ENCODE data around the gene PLRG1. TPM values are rescaled to one million over a fixed set of nuclear protein-coding genes. Genes with fewer than 3 reads are reported as not detected.

The PLRG1 gene
- total RNA-seq, 2 donors from 2014 or later, result 85.5 to 125 TPM

- H3K9me3 Mint-ChIP-seq, result no peaks in the 10 kb centered on the region
- H3K27me3 Mint-ChIP-seq, result peaks cover 18% of the 10 kb centered on the region
- ATAC-seq (replicated peaks), result no peak
- H3K4me3 Mint-ChIP-seq, result no peak overlapping the region
- H3K36me3 Mint-ChIP-seq (ENCODE audit: low read depth), result no peaks in the 10 kb centered on the region
- H3K27ac Mint-ChIP-seq, result no peak overlapping the region
- no peaks in the 10 kb centered on the region for H3K4me1 Mint-ChIP-seq
Observed at GRCh38 chr4:154584259-154584658, 34.1 kb upstream of the PLRG1 start.

- H3K9me3 Mint-ChIP-seq, result no peaks in the 10 kb centered on the region
- H3K4me1 Mint-ChIP-seq, result no peaks in the 10 kb centered on the region
- H3K27ac Mint-ChIP-seq, result no peak overlapping the region
- ATAC-seq (replicated peaks), result no peak
- peaks cover 21% of the 10 kb centered on the region for H3K27me3 Mint-ChIP-seq
- no peaks in the 10 kb centered on the region for H3K36me3 Mint-ChIP-seq (ENCODE audit: low read depth)
- no peak overlapping the region for H3K4me3 Mint-ChIP-seq
Observed at GRCh38 chr4:154583677-154584076, 33.5 kb upstream of the PLRG1 start.

- H3K4me3 Mint-ChIP-seq, result no peak overlapping the region
- H3K9me3 Mint-ChIP-seq, result no peaks in the 10 kb centered on the region
- H3K27ac Mint-ChIP-seq, result no peak overlapping the region
- no peaks in the 10 kb centered on the region for H3K36me3 Mint-ChIP-seq (ENCODE audit: low read depth)
- no peak for ATAC-seq (replicated peaks)
- H3K27me3 Mint-ChIP-seq, result peaks cover 21% of the 10 kb centered on the region
- no peaks in the 10 kb centered on the region for H3K4me1 Mint-ChIP-seq
Observed at GRCh38 chr4:154583230-154583629, 33.0 kb upstream of the PLRG1 start.

GRCh38 chr4:154582723-154583122 lies 32.5 kb upstream of the PLRG1 start:
- no peak for ATAC-seq (replicated peaks)
- no peaks in the 10 kb centered on the region for H3K4me1 Mint-ChIP-seq
- H3K9me3 Mint-ChIP-seq, result no peaks in the 10 kb centered on the region
- no peaks in the 10 kb centered on the region for H3K36me3 Mint-ChIP-seq (ENCODE audit: low read depth)
- no peak overlapping the region for H3K27ac Mint-ChIP-seq
- H3K4me3 Mint-ChIP-seq, result no peak overlapping the region
- peaks cover 22% of the 10 kb centered on the region for H3K27me3 Mint-ChIP-seq

- H3K4me1 Mint-ChIP-seq, result no peaks in the 10 kb centered on the region
- no peak for ATAC-seq (replicated peaks)
- no peaks in the 10 kb centered on the region for H3K9me3 Mint-ChIP-seq
- no peak overlapping the region for H3K4me3 Mint-ChIP-seq
- H3K27ac Mint-ChIP-seq, result no peak overlapping the region
- peaks cover 21% of the 10 kb centered on the region for H3K27me3 Mint-ChIP-seq
- H3K36me3 Mint-ChIP-seq (ENCODE audit: low read depth), result no peaks in the 10 kb centered on the region
Observed at GRCh38 chr4:154579927-154580326, 29.7 kb upstream of the PLRG1 start.

GRCh38 chr4:154578919-154579318 lies 28.7 kb upstream of the PLRG1 start:
- Mint-ChIP-seq H3K9me3 (no peaks in the 10 kb centered on the region), H3K27ac (no peak overlapping the region), H3K4me3 (no peak overlapping the region), H3K4me1 (no peaks in the 10 kb centered on the region), H3K36me3 (ENCODE audit: low read depth) (no peaks in the 10 kb centered on the region), H3K27me3 (peaks cover 22% of the 10 kb centered on the region)
- no peak for ATAC-seq (replicated peaks)

GRCh38 chr4:154577324-154577723 lies 27.1 kb upstream of the PLRG1 start:
- no peaks in the 10 kb centered on the region for H3K4me1 Mint-ChIP-seq
- H3K27me3 Mint-ChIP-seq, result peaks cover 22% of the 10 kb centered on the region
- no peak overlapping the region for H3K27ac Mint-ChIP-seq
- H3K9me3 Mint-ChIP-seq, result no peaks in the 10 kb centered on the region
- no peak overlapping the region for H3K4me3 Mint-ChIP-seq
- no peaks in the 10 kb centered on the region for H3K36me3 Mint-ChIP-seq (ENCODE audit: low read depth)
- no peak for ATAC-seq (replicated peaks)

GRCh38 chr4:154574311-154574710 lies 24.1 kb upstream of the PLRG1 start:
- H3K4me1 Mint-ChIP-seq, result no peaks in the 10 kb centered on the region

GRCh38 chr4:154573190-154573870 lies 23.1 kb upstream of the PLRG1 start:
- Mint-ChIP-seq H3K27me3 (peaks cover 16% of the 10 kb centered on the region), H3K4me3 (no peak overlapping the region), H3K4me1 (no peaks in the 10 kb centered on the region), H3K27ac (no peak overlapping the region), H3K36me3 (ENCODE audit: low read depth) (no peaks in the 10 kb centered on the region), H3K9me3 (no peaks in the 10 kb centered on the region)
- no peak for ATAC-seq (replicated peaks)

More at GRCh38 chr4:154574311-154574710, 24.1 kb upstream of the PLRG1 start:
- H3K27ac Mint-ChIP-seq, result no peak overlapping the region
- H3K4me3 Mint-ChIP-seq, result no peak overlapping the region
- no peaks in the 10 kb centered on the region for H3K9me3 Mint-ChIP-seq
- ATAC-seq (replicated peaks), result no peak
- no peaks in the 10 kb centered on the region for H3K36me3 Mint-ChIP-seq (ENCODE audit: low read depth)
- H3K27me3 Mint-ChIP-seq, result peaks cover 20% of the 10 kb centered on the region

- ATAC-seq (replicated peaks), result no peak
- no peaks in the 10 kb centered on the region for H3K4me1 Mint-ChIP-seq
- H3K27ac Mint-ChIP-seq, result no peak overlapping the region
- H3K27me3 Mint-ChIP-seq, result peaks cover 4% of the 10 kb centered on the region
- H3K36me3 Mint-ChIP-seq (ENCODE audit: low read depth), result no peaks in the 10 kb centered on the region
- H3K9me3 Mint-ChIP-seq, result no peaks in the 10 kb centered on the region
- no peak overlapping the region for H3K4me3 Mint-ChIP-seq
Observed at GRCh38 chr4:154569584-154569983, 19.4 kb upstream of the PLRG1 start.

GRCh38 chr4:154569028-154569427 lies 18.8 kb upstream of the PLRG1 start:
- no peak for ATAC-seq (replicated peaks)
- Mint-ChIP-seq H3K27ac (no peak overlapping the region), H3K4me3 (no peak overlapping the region), H3K4me1 (no peaks in the 10 kb centered on the region), H3K36me3 (ENCODE audit: low read depth) (no peaks in the 10 kb centered on the region), H3K27me3 (peaks cover 4% of the 10 kb centered on the region), H3K9me3 (no peaks in the 10 kb centered on the region)

GRCh38 chr4:154566639-154567204 lies 16.5 kb upstream of the PLRG1 start:
- ATAC-seq (replicated peaks), result no peak
- Mint-ChIP-seq H3K27ac (no peak overlapping the region), H3K27me3 (peaks cover 1% of the 10 kb centered on the region), H3K9me3 (no peaks in the 10 kb centered on the region), H3K36me3 (ENCODE audit: low read depth) (no peaks in the 10 kb centered on the region), H3K4me1 (no peaks in the 10 kb centered on the region), H3K4me3 (no peak overlapping the region)

GRCh38 chr4:154565704-154566103 lies 15.5 kb upstream of the PLRG1 start:
- Mint-ChIP-seq H3K4me1 (no peaks in the 10 kb centered on the region), H3K27ac (no peak overlapping the region)

GRCh38 chr4:154564311-154564710 lies 14.1 kb upstream of the PLRG1 start:
- H3K4me3 Mint-ChIP-seq, result no peak overlapping the region
- peaks cover 3% of the 10 kb centered on the region for H3K27me3 Mint-ChIP-seq
- H3K36me3 Mint-ChIP-seq (ENCODE audit: low read depth), result no peaks in the 10 kb centered on the region
- ATAC-seq (replicated peaks), result no peak
- H3K9me3 Mint-ChIP-seq, result no peaks in the 10 kb centered on the region
- no peaks in the 10 kb centered on the region for H3K4me1 Mint-ChIP-seq
- no peak overlapping the region for H3K27ac Mint-ChIP-seq

More at GRCh38 chr4:154565704-154566103, 15.5 kb upstream of the PLRG1 start:
- H3K9me3 Mint-ChIP-seq, result no peaks in the 10 kb centered on the region
- no peak overlapping the region for H3K4me3 Mint-ChIP-seq
- peaks cover 3% of the 10 kb centered on the region for H3K27me3 Mint-ChIP-seq
- no peak for ATAC-seq (replicated peaks)
- H3K36me3 Mint-ChIP-seq (ENCODE audit: low read depth), result no peaks in the 10 kb centered on the region

- H3K4me3 Mint-ChIP-seq, result no peak within 1 kb of the TSS
- no peak for ATAC-seq (replicated peaks)
Observed at GRCh38 chr4:154562697-154563254, 12.6 kb upstream of the PLRG1 start, which contains the start of gene FGB. TSS of gene FGB (plus strand) at chr4:154563011. CDS start at chr4:154563019, 8 bp downstream.

More at GRCh38 chr4:154562697-154563254, 12.6 kb upstream of the PLRG1 start, which contains the start of gene FGB:
- H3K27me3 Mint-ChIP-seq, result peaks cover 3% of the 10 kb centered on the region
- H3K27ac Mint-ChIP-seq, result no peak within 1 kb of the TSS
- no peaks in the 10 kb centered on the region for H3K9me3 Mint-ChIP-seq
- H3K36me3 Mint-ChIP-seq (ENCODE audit: low read depth), result no peaks in the 10 kb centered on the region
- H3K4me1 Mint-ChIP-seq, result no peaks in the 10 kb centered on the region
